Endothelial cell of umbilical vein (primary cell): ENCODE results near the gene USP7. TPM values are rescaled to one million over a fixed set of nuclear protein-coding genes. Genes with fewer than 3 reads are reported as not detected.

ENCODE experiments used
- BruUV-seq: library from RNA; stranded (reverse); fragments of 400-500 nt; replicated peaks from 2 replicates; lab custom pipeline; 2021; lab: Mats Ljungman, UMichigan
- CTCF ChIA-PET: fragments of 300-600, 350-600 bp; sonication (Branson Sonifier 250); formaldehyde crosslinking; loops from one replicate; lab custom pipeline; 2021; ENCODE audit warnings: antibody characterized with exemption, inconsistent platforms; lab: Charles Lee
- POLR2A ChIA-PET: fragments of 300-600, 350-600 bp; sonication (Branson Sonifier 250); formaldehyde crosslinking; loops from one replicate; lab custom pipeline; 2021; ENCODE audit warnings: antibody characterized with exemption, inconsistent platforms; lab: Charles Lee
- DNase-seq: peaks from one replicate; pipeline ENCODE4 v3.0.0-alpha.2; 2011; ENCODE audit warnings: low read depth, low spot score
- FAIRE-seq: peaks from 2 replicates; lab custom pipeline; 2011; peaks lifted over from hg19 to GRCh38; lab: Jason Lieb, UNC
- H2AFZ ChIP-seq: 2 replicates; pipeline ENCODE4 v1.6.0; 2012; ENCODE audit warnings: low read depth, low read length, control low read depth, inconsistent platforms
- H3K27ac ChIP-seq: 2 replicates; pipeline ENCODE4 v1.5.1; 2011; ENCODE audit warnings: low read depth, mild to moderate bottlenecking, control low read depth, low read length, moderate library complexity; ENCODE audit not compliant: insufficient read depth
- H3K27me3 ChIP-seq, 2 experiments: 2 replicates each; pipeline versions ENCODE4 v1.6.0 to v1.6.1; 2011; ENCODE audit warnings: low read length in 2 of 2, mixed read lengths in 1 of 2; ENCODE audit not compliant: control insufficient read depth in 2 of 2, insufficient read depth in 2 of 2
- H3K36me3 ChIP-seq, 2 experiments: 2 replicates in 1 of 2; 3 replicates in 1 of 2; pipeline ENCODE4 v1.5.1; 2011; ENCODE audit warnings: low read length in 2 of 2, mild to moderate bottlenecking in 1 of 2, moderate library complexity in 1 of 2; ENCODE audit not compliant: control insufficient read depth in 2 of 2, insufficient read depth in 2 of 2; ENCODE audit errors: extremely low read depth in 1 of 2
- H3K4me1 ChIP-seq: 3 replicates; pipeline ENCODE4 v1.5.1; 2011; ENCODE audit warnings: mild to moderate bottlenecking, low read length; ENCODE audit not compliant: control insufficient read depth, insufficient read depth; ENCODE audit errors: extremely low read depth
- H3K4me2 ChIP-seq: 2 replicates; pipeline ENCODE4 v1.6.1; 2011; ENCODE audit warnings: low read length, control low read depth, mixed read lengths; ENCODE audit not compliant: insufficient read depth
- H3K4me3 ChIP-seq, 3 experiments: fragments of 200-600 bp in 1 of 3; sonication (generic), shearing (Covaris generic) in 1 of 3; replicated peaks in 1 of 3; 2 replicates each; pipeline ENCODE4 v1.5.1; 2011 to 2016; ENCODE audit warnings: control low read depth in 3 of 3, low read length in 3 of 3, mild to moderate bottlenecking in 2 of 3, inconsistent platforms in 1 of 3, low read depth in 1 of 3, moderate library complexity in 1 of 3; ENCODE audit not compliant: insufficient read depth in 1 of 3
- H3K79me2 ChIP-seq: 2 replicates; pipeline ENCODE4 v1.6.0; 2012; ENCODE audit warnings: low read length, inconsistent platforms; ENCODE audit not compliant: control insufficient read depth, insufficient read depth
- H3K9ac ChIP-seq: replicated peaks from 2 replicates; pipeline ENCODE3; 2011; ENCODE audit warnings: low read length, control low read depth; ENCODE audit not compliant: insufficient read depth; ENCODE audit errors: extremely low read depth
- H3K9me1 ChIP-seq: replicated peaks from 3 replicates; pipeline ENCODE4 v1.6.0; 2011; ENCODE audit warnings: mild to moderate bottlenecking, low read length; ENCODE audit not compliant: control insufficient read depth, insufficient read depth; ENCODE audit errors: extremely low read depth
- H3K9me3 ChIP-seq: replicated peaks from 2 replicates; pipeline ENCODE4 v1.5.1; 2012; ENCODE audit warnings: low read length, inconsistent platforms; ENCODE audit not compliant: control insufficient read depth, insufficient read depth
- H4K20me1 ChIP-seq: replicated peaks from 2 replicates; pipeline ENCODE3; 2011; ENCODE audit warnings: mild to moderate bottlenecking, low read length; ENCODE audit not compliant: control insufficient read depth, insufficient read depth; ENCODE audit errors: extremely low read depth
- EZH2 ChIP-seq: IDR thresholded peaks from 2 replicates; pipeline ENCODE4 v1.6.1; 2012; ENCODE audit warnings: borderline replicate concordance, low read depth, mild to moderate bottlenecking, moderate library complexity, low read length, inconsistent platforms; ENCODE audit not compliant: severe bottlenecking
- FOS ChIP-seq: IDR thresholded peaks from 2 replicates; pipeline ENCODE4 v1.6.1; 2011; ENCODE audit warnings: mild to moderate bottlenecking, low read length, moderate library complexity, borderline replicate concordance; ENCODE audit not compliant: insufficient read depth
- GATA2 ChIP-seq: IDR thresholded peaks from 2 replicates; pipeline ENCODE4 v1.7.0; 2011; ENCODE audit warnings: low read depth, mild to moderate bottlenecking, moderate library complexity, mixed read lengths, low read length; ENCODE audit not compliant: insufficient read length, insufficient read depth
- JUN ChIP-seq: IDR thresholded peaks from 2 replicates; pipeline ENCODE4 v1.6.1; 2011; ENCODE audit warnings: borderline replicate concordance, low read depth; ENCODE audit not compliant: insufficient read length, insufficient read depth
- MYC ChIP-seq: IDR thresholded peaks from one replicate; pipeline ENCODE4 v1.6.1; 2011; ENCODE audit warnings: mild to moderate bottlenecking, low read depth, low read length
- POLR2A ChIP-seq: IDR thresholded peaks from 2 replicates; pipeline ENCODE4 v1.6.1; 2012; ENCODE audit warnings: low read depth, mild to moderate bottlenecking, control low read depth, low read length
- POLR2AphosphoS5 ChIP-seq: IDR thresholded peaks from 2 replicates; pipeline ENCODE4 v1.6.1; 2012; ENCODE audit warnings: low read depth, mild to moderate bottlenecking, control low read depth, low read length, moderate library complexity; ENCODE audit not compliant: insufficient read depth
- dilution Hi-C: fragments of 300-500 bp; cut with MboI; formaldehyde crosslinking; loops from one replicate; pipeline ENCODE4 v1.15.0; 2019; ENCODE audit warnings: low sequenced_read_pairs; ENCODE audit not compliant: extremely low pct_ligation_motif_present
- intact Hi-C: fragments of 100-400 bp; cut with micrococcal nuclease; formaldehyde crosslinking; loops from one replicate; pipeline ENCODE4 v1.10.0; 2022
- polyA plus RNA-seq, 4 experiments: library from polyadenylated mRNA; depleted of rRNA in 3 of 4; stranded (reverse) in 3 of 4; unstranded in 1 of 4; fragments of >200 nt; gene quantifications; 2 replicates each; pipeline versions ENCODE4 v1.2.1 to v1.2.3, GENCODE V29; 2011 to 2012; ENCODE audit warnings: missing spikeins in 1 of 4
- total RNA-seq: library from RNA; stranded (reverse); gene quantifications from 2 replicates; pipeline ENCODE4 v1.2.3, GENCODE V29; 2021
- TF ChIP-seq, protein P1 (sequence below), 2 donors: IDR thresholded peaks; 1 replicate in 1 of 2; 2 replicates in 1 of 2; pipeline ENCODE4 v1.5.1; 2011; ENCODE audit warnings: low read length in 2 of 2, mild to moderate bottlenecking in 2 of 2, moderate library complexity in 2 of 2, control low read depth in 1 of 2, inconsistent platforms in 1 of 2, low read depth in 1 of 2; ENCODE audit not compliant: insufficient read depth in 1 of 2; ENCODE audit errors: extremely low read depth in 1 of 2
- TF ChIP-seq, protein P2 (sequence below): IDR thresholded peaks from 2 replicates; pipeline ENCODE4 v1.6.1; 2011; ENCODE audit not compliant: insufficient read depth, insufficient read length

Gene USP7
- total and polyA plus RNA-seq, 2 donors (not counting 3 experiments of a cell fraction or from before 2014, with no cell fraction given) = 17.7 to 130 TPM

DNA sequence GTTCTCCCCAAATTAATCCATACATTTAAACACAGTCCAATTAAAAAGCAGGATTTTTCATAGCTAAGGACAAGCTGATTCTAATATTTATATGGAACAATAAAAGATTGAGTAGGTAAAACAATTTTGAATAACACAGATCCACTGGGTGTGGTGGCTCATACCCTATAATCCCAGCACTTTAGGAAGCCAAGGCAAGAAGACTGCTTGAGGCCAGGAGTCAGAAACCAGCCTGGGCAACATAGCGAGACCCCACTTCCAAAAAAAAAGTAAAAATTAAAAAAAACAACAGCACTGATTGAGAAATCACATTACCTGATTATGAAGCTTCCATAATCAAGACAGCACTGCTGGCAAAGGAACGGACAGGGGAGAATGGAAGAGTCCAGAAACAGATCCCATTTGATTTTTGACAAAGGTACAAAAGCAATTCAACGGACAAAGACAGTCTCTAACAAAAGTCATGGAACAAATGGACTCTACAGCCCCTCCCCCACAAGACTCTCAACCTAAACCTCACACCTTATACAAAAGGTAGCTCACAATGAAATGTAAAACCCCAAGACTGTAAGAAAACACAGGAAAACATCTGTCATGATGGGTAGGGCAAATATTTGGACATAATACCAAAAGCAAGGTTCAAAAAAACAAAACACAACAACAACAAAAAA, 17.9 kb downstream of the USP7 start:
- H2AFZ ChIP-seq = no peak overlapping the region
- FAIRE-seq = peak; percentile 49

More for the DNA sequence above, 17.9 kb downstream of the USP7 start:
- BruUV-seq = no TSS peak
- TF ChIP-seq POLR2AphosphoS5 = no peak
- TF ChIP-seq POLR2A = no peak
- no peak for TF ChIP-seq GATA2
- TF ChIP-seq JUN = no peak
- TF ChIP-seq FOS = no peak
- TF ChIP-seq, protein P1, sequence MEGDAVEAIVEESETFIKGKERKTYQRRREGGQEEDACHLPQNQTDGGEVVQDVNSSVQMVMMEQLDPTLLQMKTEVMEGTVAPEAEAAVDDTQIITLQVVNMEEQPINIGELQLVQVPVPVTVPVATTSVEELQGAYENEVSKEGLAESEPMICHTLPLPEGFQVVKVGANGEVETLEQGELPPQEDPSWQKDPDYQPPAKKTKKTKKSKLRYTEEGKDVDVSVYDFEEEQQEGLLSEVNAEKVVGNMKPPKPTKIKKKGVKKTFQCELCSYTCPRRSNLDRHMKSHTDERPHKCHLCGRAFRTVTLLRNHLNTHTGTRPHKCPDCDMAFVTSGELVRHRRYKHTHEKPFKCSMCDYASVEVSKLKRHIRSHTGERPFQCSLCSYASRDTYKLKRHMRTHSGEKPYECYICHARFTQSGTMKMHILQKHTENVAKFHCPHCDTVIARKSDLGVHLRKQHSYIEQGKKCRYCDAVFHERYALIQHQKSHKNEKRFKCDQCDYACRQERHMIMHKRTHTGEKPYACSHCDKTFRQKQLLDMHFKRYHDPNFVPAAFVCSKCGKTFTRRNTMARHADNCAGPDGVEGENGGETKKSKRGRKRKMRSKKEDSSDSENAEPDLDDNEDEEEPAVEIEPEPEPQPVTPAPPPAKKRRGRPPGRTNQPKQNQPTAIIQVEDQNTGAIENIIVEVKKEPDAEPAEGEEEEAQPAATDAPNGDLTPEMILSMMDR (IDR thresholded peaks at IDR 0.05; ENCODE audit: extremely low read depth in 1 of 2, insufficient read depth in 1 of 2, low read depth in 1 of 2, low read length in 2 of 2) = no peak
- TF ChIP-seq EZH2 = no peak
- TF ChIP-seq MYC = no peak
- TF ChIP-seq, protein P2, sequence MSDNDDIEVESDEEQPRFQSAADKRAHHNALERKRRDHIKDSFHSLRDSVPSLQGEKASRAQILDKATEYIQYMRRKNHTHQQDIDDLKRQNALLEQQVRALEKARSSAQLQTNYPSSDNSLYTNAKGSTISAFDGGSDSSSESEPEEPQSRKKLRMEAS = no peak
- Histone ChIP-seq H3K9me3 (no peaks in the 10 kb centered on the region), H3K4me2 (no peak overlapping the region), H3K4me1 (no peaks in the 10 kb centered on the region), H3K27ac (no peak overlapping the region), H3K27me3 (no peaks in the 10 kb centered on the region), H3K4me3 (no peak overlapping the region), H4K20me1 (peaks cover 20% of the 10 kb centered on the region), H3K79me2 (peaks cover 99% of the 10 kb centered on the region), H3K9ac (no peak overlapping the region), H3K9me1 (no peaks in the 10 kb centered on the region), H3K36me3 (no peaks in the 10 kb centered on the region)
- ChIA-PET CTCF (interaction anchor here (1.4 kb wide), 1 partner anchor 9 kb away, joined by 3 read pairs; no protein-coding TSS in a partner anchor), POLR2A (no interaction called here)
- no peak for DNase-seq
- dilution Hi-C loops (no loop called here), intact Hi-C loops (no loop called here)
